A549 treated with CpdA at 1 μM for 4 hours (cell line): Measurements from ENCODE around the gene PRPSAP1. TPM values are rescaled to one million over a fixed set of nuclear protein-coding genes. Genes with fewer than 3 reads are reported as not detected.

ENCODE experiments used
- total RNA-seq: library from RNA; stranded (reverse); fragments of 200-300 nt; extraction: Qiagen RNA extraction; gene quantifications from 5 replicates; pipeline ENCODE4 v1.2.3, GENCODE V29; 2022; ENCODE audit warnings: low read depth

PRPSAP1 gene
- total RNA-seq, result 57.3 to 69.3 TPM (median 63.4 TPM) in 5 replicates

GRCh38 chr17:76353599-76354316 lies at the start of gene PRPSAP1:
TSS of gene PRPSAP1 (minus strand) at chr17:76353916. CDS start at chr17:76353703, 213 bp downstream.

GRCh38 chr17:76384222-76384986 lies 30.7 kb upstream of the PRPSAP1 start, which contains the start of gene SPHK1:
TSS of gene SPHK1 (plus strand) at chr17:76384609. CDS start at chr17:76385645, 1,036 bp downstream.

GRCh38 chr17:76307966-76308338 lies 45.8 kb downstream of the PRPSAP1 start, which contains the start of gene QRICH2:
TSS of gene QRICH2 (minus strand) at chr17:76308276. CDS start at chr17:76307998, 278 bp downstream.

GRCh38 chr17:76264755-76265623 lies 88.7 kb downstream of the PRPSAP1 start, which contains the start of gene UBALD2:
TSS of gene UBALD2 (plus strand) at chr17:76265348. CDS start at chr17:76265506, 158 bp downstream.

Other genes with a start within 250 kb of the PRPSAP1 start
- gene FOXJ1, start 212.7 kb downstream of the PRPSAP1 start, total RNA-seq, result 0.23 to 0.40 TPM (median 0.30 TPM) in 5 replicates
- gene RNF157, start 113.4 kb downstream of the PRPSAP1 start, total RNA-seq, result 5.4 to 10.6 TPM (median 6.3 TPM) in 5 replicates
- 50.3 to 85.3 TPM (median 81.5 TPM) in 5 replicates for gene UBALD2, start 88.6 kb downstream of the PRPSAP1 start, total RNA-seq
- 0.91 to 2.4 TPM (median 1.1 TPM) in 5 replicates for gene QRICH2, start 45.6 kb downstream of the PRPSAP1 start, total RNA-seq
- 46.3 to 67.7 TPM (median 55.5 TPM) in 5 replicates for gene SPHK1, start 30.7 kb upstream of the PRPSAP1 start, total RNA-seq
- 31.1 to 38.0 TPM (median 34.6 TPM) in 5 replicates for gene UBE2O, start 99.2 kb upstream of the PRPSAP1 start, total RNA-seq
- gene AANAT, start 113.7 kb upstream of the PRPSAP1 start, total RNA-seq, result 0.25 to 0.50 TPM (median 0.31 TPM) in 4 of 5 replicates, not detected in the other
- 56.3 to 75.4 TPM (median 63.3 TPM) in 5 replicates for gene RHBDF2, start 147.5 kb upstream of the PRPSAP1 start, total RNA-seq
- gene CYGB, start 183.8 kb upstream of the PRPSAP1 start, total RNA-seq, result 1.1 to 1.9 TPM (median 1.2 TPM) in 5 replicates
- gene PRCD, start 186.1 kb upstream of the PRPSAP1 start, total RNA-seq, result 0.02 TPM in 1 of 5 replicates, not detected in the others
- 0.22 to 0.61 TPM (median 0.47 TPM) in 5 replicates for gene ST6GALNAC2, start 231.9 kb upstream of the PRPSAP1 start, total RNA-seq